SH-SY5Y (cell line): Measurements from ENCODE around the gene GLRA3.

ENCODE experiments used
- GATA2 ChIP-seq: IDR thresholded peaks from 2 replicates; pipeline ENCODE4 v1.6.1; 2011; ENCODE audit warnings: mild to moderate bottlenecking, low read depth, low read length
- GATA3 ChIP-seq: IDR thresholded peaks from 2 replicates; pipeline ENCODE4 v1.6.1; 2011; ENCODE audit warnings: low read depth, mild to moderate bottlenecking, low read length, moderate library complexity

DNA sequence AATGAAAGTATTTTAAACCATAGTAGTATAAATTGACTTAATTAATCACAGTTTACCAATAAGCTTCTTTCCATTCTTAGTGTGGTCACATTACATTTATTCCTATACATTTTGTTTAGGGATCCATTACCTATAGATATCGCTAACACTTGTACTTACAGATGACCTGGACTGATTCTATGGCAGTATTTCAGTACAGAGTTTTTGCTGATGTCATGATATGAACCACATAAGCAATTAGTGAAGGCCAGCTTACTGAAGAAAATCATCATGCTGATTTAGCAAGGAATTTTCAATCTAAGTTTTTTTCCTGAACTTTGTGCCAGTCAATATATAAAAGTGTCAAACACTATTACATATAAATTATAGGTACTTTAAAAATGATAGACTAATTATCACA is 193.3 kb downstream of the GLRA3 start:
- TF ChIP-seq GATA3 (no peak), GATA2 (no peak)
